Right renal pelvis (tissue), 4 donors: ENCODE measurements around the gene MYOM1. TPM values are rescaled to one million over a fixed set of nuclear protein-coding genes. Genes with fewer than 3 reads are reported as not detected.

Experiments
- DNase-seq, 4 donors: peaks; one replicate each; pipeline ENCODE4 v3.0.0-alpha.2; 2013; ENCODE audit warnings: low read depth in 4 of 4, low spot score in 3 of 4, missing footprints in 1 of 4
- polyA plus RNA-seq, 4 donors: library from polyadenylated mRNA; unstranded; fragments of 120-200 nt; gene quantifications; one replicate each; pipeline ENCODE4 v1.2.1, GENCODE V29; 2013; ENCODE audit not compliant: insufficient read length in 4 of 4

MYOM1 gene
- polyA plus RNA-seq, 4 donors = 4.8 to 7.9 (median 7.0) TPM

DNA sequence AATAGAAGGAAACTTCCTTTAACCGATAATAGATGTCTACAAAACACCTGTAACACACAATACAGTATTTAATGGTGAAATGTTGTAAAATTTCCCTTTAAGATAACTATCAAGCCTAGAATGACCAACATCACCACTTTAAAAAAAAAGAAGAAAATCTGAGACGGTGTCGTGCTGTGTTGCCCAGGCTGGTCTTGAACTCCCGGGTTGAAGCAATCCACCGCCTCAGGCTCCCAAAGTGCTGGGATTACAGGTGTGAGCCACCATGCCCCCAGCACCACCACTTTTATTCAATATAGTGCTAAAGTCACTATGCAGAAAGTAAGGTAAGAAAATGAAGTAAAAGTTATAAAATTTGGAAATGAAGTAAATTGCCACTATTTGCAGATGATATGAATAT is 96.9 kb downstream of the MYOM1 start:
- DNase-seq = no peak

DNA sequence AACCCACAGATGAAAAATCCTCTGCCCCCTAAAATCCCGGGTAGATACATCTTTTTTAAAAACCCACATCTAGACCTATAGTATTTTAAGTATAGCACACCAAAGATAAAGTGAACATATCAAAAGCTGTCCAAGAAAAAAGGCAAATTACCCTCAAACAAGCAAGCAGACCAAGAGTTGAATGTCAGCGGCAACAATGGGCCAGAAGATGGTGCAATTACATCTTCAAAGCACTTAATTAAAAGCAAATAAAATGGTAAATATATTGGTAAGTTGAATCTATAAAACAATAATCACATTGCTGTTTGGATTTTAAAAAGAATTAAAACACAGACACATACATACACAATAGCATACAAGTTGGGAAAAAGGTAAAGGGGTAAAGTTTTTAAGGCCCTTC is 98.5 kb downstream of the MYOM1 start:
- DNase-seq = no peak

DNA sequence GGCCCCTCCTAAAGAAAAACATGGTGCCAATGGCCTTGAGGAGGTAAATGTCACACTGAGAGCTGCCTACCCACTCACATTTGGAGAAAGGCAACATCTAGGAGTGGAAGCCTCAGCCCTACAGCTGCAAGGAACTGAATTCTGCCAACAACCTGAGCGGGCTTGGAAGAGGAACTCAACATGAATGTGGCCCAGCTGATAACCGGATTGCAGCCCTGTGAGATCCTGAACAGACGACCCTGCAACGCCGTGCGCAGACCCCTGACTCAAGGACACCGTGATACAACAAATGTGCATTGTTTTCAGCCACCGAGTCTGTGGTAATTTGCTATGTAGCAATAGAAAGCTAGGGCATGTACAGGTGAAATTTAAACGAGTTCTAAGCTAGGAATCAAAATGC is 99.4 kb downstream of the MYOM1 start:
- no peak for DNase-seq

DNA sequence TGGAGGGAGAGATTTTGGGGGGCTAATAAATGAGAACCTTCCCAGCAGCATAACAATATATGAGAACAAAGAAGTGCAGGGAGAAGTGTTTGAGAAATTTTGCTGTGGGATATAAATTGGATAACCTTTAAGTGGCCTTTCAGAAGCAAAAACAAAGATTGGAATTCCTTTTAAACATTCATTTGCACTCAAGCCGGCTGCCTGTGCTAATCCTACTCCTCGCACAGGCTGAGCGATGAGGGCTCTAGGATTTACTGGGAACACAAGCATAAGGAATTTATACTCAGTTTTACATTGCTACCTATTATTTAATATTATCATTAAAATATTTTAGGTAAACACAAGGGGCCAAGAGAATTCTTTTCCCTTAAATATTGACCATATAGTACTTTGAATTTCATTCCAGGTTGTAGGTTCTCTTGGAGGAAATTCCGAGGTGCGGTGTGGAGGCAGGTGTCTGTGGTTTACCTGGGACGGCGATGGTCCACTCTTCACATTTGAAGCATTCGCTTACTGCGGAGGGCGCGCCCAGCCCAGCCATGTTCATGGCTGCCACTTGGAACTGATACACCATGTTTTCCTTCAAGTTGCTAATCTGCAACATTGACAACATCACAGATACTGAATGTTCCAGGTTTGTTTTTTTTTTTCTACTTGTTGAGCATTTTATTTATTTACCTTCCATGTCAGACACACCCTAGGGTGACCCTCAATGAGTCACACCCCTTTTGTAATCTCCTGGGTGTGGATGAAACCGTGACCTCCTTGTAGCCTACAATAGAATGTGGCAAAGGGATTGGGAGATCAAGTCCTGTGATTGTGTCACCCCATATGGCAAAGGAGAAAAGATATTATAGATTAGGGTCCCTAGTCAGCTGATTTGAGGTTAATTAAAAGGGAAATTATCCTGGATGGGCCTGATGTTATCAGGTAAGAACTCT is 100.1 kb downstream of the MYOM1 start:
- DNase-seq = no peak

DNA sequence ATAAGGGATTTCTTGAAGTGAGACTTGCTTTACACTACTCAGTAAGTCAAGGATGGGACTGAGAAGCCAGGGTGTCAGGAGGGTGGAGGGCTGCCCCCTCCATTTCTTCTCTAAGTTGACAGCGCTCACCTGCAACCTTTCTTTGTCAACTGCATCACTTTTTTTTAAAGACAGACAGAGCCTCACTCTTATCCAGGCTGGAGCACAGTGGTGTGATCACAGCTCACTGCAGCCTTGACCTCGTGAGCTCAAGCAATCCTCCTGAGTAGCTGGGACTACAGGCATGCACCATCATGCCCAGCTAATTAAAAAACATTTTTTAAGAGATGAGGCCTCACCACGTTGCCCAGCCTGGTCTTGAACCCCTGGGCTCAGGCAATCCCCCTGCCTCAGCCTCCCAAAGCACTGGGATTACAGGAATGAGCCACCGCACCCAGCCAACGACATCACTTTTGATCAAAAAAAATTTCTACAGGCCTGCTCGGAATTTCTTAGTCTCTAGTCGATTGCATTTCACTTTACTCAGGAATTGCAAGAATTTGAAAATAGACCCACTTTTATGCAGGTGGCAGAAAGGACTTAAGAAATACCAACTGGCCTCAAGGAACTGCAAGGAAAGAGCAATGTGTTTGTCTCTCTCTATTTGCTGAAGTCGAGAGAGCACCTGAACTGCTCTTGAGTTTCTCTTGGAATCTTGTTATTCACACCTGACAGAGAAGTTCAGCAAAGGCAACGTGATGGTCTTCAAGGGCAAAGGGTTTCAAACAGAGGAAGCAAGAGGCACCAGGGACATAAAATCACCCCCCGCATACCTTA is 101.4 kb downstream of the MYOM1 start:
- DNase-seq = no peak

DNA sequence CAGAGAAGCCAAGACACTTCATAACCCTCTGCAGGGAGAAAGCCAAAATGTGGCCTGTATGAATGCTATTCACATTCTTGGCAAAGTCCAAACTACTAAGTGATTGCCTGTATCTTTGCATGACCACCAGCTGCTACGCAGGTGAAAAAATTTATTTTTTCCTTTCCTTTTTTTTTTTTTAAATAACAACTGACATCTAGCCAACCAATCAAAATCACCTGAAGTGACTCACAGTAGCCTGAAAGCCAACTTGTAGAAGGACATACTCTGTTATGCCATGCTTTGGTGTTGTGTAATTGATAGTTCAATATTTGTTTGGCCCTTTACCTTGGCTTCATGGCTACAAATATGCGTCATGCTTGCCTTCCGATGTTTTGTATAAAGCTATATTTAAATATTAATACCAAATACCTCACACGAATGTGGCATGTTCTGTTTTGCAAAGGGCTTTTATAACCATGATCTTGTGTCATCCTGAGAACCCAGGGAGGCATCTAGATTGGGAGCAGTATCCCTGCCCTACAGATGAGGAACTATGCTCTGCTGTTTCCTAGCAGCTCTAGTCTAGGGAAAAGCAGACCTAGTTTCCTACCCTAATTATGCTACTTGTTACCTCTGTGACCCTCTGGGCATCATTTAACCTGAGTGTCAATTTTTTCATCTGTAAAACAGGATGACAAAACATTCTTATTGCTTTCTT is 102.1 kb downstream of the MYOM1 start:
- DNase-seq = no peak

GRCh38 chr18:3115447-3116030 is 104.2 kb downstream of the MYOM1 start:
- no peak for DNase-seq

DNA sequence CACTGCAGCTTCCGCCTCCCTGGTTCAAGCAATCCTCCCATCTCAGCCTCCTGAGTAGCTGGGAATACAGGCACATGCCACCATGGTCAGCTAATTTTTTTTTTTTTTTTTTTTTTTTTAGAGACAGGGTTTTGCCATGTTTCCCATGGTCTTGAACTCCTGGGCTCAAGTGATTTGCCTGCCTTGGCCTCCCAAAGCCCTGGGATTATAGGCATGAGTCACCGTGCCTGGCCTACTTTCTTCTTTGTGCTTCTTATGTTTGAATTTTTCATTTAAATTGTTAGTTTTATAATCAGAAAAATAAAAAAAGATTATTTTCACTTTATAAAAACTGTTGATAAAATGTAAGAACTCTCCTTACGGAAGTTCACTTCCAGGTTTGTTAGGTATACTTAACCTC is 105.3 kb downstream of the MYOM1 start:
- DNase-seq = no peak

DNA sequence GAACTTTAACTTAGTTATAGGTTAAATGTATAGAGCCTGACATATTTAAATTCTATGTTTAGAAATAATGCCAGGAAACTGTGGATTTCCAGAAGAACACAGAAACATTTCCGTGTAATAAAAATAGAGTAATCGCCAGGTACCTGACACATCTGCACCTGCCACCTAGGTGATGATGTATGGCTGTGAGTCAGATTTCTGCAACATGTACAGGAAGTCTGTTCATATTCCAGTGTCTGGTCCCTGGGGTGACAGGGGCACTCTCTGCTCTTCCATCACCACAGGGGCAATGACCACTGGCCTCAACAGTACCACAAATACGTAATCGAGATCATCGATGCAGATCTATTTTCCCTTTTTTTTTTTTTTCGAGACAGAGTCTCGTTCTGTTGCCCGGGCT is 105.7 kb downstream of the MYOM1 start:
- DNase-seq = no peak

GRCh38 chr18:3111523-3112240 is 108.1 kb downstream of the MYOM1 start:
- no peak for DNase-seq

DNA sequence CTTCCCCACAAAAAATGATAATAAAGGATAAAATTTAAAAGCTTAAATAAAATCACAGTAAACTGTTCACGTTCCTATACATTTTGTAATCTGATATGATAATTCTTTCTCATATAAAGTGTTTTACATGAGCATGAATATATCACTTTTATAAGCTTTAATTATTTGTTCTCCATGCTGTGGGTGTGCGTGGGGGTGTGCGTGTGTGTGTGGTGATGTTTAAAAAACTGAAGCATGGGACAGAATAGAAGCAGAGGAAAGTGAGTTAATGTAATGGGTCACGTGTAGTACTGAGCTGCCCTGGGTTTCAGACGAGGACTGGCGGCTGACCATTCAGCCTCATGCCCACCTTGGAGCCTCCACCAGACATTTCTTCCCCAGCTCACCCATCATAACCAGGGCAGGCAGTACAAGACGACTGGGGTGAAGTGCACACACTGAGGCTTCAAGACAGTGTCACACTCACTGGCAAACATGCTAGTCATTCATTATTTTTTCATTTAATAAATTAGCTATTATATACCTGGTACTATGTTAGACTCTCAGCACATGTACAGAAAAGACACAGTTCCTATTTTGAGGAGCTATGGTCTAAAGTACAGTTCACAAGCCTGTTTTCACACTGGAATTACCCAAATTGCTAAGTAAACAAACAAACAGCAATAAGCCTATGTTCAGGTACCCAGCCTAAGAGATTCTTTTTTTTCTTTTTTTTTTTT is 109.6 kb downstream of the MYOM1 start:
- DNase-seq = no peak

DNA sequence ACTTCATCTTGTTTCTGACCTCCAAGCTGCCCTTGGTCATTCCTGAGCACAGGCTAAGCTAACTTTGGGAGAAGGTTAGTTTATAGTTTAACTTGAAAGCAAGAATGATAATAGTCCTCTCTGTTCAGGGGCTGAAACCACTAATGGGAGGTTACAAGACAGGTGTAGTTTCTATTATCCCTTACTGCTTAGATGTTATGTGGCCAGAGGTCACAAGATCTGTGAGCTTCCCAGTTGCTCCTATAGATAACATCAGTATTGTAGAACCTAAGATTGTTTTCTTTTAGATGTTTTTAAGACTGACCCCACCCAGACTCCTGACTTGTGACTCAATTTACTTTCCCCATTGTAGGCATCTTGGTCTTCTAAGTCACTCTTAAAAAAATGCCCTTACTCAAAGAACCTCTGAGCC is 112.0 kb downstream of the MYOM1 start:
- no peak for DNase-seq

DNA sequence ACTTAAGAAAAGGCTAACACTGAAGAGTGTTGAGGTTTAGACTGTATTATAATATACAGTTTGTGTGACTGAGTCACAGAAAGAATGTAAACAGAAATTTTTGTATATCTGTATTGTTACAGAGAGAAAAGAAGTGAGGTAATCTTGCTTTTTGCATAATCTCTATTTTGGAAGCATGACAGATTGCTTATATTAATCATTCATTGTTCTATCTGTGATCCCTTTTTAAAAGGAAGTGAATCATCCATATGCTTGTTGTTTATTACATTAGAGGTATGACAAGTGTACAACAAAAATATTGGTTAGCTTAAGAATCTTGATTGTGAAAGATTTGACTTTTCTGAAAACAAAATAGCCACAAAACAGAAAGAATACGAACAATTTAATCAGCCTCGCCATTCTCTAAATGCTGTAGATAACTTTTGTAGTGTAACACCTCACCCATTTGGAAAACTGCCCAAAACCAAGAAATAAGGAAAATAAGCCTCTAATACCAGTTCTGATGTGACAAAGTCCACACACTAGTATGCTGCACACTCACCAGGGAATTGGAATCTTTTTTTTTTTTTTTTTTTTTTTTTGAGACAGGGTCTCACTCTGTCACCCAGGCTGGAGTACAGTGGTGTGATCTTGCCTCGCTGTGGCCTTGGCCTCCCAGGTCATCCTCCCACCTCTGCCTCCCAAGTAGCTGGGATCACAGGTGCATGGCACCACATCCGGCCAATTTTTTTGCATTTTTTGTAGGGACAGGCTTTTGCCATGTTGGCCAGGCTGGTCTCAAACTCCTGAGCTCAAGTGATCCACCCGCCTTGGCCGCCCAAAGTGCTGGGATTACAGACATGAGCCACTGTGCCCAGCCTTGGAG is 115.3 kb downstream of the MYOM1 start:
- no peak for DNase-seq

DNA sequence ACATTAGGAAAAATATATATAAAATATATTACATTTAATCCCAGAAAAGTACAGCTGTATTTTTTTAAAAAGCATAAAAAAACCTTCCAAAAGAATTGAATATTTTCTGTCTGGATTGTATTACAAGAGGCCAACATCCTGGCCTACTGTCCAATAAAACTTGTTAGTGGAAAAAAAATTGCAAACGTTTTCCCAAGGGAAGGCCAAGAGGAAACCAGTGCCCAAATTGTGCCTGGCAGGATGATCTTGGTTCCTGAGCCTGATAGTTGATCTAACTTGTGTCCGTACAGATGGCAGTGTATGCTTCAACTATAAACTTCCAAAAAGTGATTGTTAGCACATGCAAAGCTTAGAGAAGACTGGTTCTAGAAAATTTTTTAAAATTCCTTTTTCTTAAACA is 116.2 kb downstream of the MYOM1 start:
- DNase-seq = no peak

DNA sequence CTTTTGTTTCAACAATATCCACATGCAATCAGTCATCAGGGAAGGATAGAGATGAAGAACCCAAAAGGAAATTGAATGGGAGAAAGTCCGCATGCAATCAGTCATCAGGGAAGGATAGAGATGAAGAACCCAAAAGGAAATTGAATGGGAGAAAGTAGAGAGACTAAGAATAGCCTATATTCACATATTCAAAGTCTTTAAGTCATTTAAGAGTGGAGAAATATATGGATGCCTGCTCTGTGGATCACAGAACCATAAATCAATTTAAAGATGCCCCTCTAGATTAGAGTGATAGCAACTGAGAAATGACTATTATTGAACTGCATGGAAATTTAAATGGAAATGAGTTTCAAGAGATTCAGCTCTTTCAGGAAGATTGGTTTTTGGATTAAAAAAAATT is 116.8 kb downstream of the MYOM1 start:
- DNase-seq = no peak

DNA sequence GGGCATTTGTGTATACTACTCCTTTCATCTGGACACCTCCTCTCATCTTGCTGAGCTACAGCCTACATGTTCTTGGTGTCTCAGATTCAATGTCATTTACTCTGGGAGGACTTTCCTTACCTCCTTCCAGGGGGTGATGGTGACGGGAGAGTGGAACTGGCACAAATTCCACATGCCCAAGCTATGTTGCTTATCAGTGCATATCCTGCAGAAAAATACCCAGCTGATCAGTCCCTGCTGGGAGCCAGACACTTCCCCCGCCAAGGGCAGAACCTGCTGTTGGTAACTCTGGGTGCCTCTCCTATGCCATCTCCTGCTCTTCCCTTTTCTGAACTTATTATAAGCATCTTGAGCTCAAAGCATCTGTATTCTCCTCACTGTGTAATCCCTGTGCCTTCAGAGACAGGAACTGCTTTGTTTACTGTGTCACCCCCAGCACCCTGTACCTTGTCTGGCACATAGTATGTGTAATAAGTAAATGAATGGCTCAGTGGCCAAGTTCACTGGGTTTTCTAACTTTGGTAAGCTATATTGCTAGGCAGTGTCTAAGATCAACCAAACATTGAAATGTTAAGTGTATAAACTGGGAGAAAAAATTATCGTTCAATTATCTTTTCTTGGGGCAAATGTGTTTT is 119.2 kb downstream of the MYOM1 start:
- DNase-seq = no peak

DNA sequence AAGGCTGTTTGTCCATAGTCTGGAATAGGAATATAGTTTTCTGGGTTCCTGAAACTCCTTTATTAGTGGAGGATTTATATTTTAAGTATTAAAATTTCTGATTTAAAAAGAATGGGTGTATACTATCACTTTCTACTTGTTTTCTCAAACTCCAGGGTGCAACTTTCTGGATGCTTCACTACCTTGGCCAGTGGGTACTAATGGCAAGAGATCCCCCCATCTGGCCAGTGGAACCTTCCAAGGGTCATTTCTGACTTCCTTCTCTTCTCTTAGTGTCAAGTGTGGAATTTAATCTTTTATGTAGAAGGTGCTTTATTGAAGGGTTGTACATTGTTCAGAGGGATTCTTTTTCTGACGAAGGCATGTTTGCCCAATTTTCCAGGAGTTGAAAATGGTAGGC is 120.4 kb downstream of the MYOM1 start:
- no peak for DNase-seq

DNA sequence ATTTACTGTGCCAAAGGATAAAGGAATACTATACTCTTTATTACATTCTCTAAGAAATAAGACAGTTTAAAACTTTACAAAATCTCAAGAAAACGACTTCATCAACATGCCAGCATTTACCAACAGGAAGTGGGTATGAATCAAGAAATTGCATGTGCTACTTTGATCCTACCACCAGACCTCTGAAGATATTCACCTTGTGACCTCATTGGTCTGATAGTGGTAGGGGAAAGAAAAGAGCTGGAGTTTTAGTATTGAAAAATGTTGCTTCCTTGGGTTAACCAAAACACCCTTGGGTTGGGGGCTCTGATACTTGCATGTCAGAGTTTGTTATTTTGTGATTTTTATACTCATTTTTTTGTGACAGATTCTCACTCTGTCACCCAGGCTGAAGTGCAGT is 122.7 kb downstream of the MYOM1 start:
- DNase-seq = no peak
